GM08714 (cell line): ENCODE results near the gene PSMB2.

Experiments used
- H3K4me3 ChIP-seq: fragments of 200-500 bp; sonication (Bioruptor generic); 2 replicates; pipeline ENCODE4 v1.5.1; 2014; ENCODE audit warnings: mild to moderate bottlenecking, low read length, inconsistent platforms
- ZNF274 ChIP-seq: IDR thresholded peaks from 2 replicates; pipeline ENCODE4 v1.6.1; 2012; ENCODE audit warnings: mild to moderate bottlenecking, low read depth, low read length

The PSMB2 gene

GRCh38 chr1:35575416-35575958, 65.8 kb downstream of the PSMB2 start:
- TF ChIP-seq ZNF274: no peak
- no peak overlapping the region for H3K4me3 ChIP-seq

- TF ChIP-seq ZNF274: no peak
Observed at GRCh38 chr1:35574655-35575415, 66.5 kb downstream of the PSMB2 start.

GRCh38 chr1:35574125-35574654, 67.1 kb downstream of the PSMB2 start:
- no peak for TF ChIP-seq ZNF274
- no peak overlapping the region for H3K4me3 ChIP-seq

More at GRCh38 chr1:35574655-35575415, 66.5 kb downstream of the PSMB2 start:
- no peak overlapping the region for H3K4me3 ChIP-seq

GRCh38 chr1:35573198-35574124, 67.9 kb downstream of the PSMB2 start, which contains the start of gene TFAP2E:
TFAP2E (plus strand) TSS chr1:35573314; CDS start chr1:35573578, 264 bp downstream.
- no peak within 1 kb of the TSS for H3K4me3 ChIP-seq
- no peak for TF ChIP-seq ZNF274

GRCh38 chr1:35572296-35572695, 69.0 kb downstream of the PSMB2 start:
- no peak for TF ChIP-seq ZNF274
- no peak overlapping the region for H3K4me3 ChIP-seq

- H3K4me3 ChIP-seq: no peak overlapping the region
- no peak for TF ChIP-seq ZNF274
Observed at GRCh38 chr1:35571263-35571662, 70.1 kb downstream of the PSMB2 start.

- TF ChIP-seq ZNF274: no peak
- no peak overlapping the region for H3K4me3 ChIP-seq
Observed at GRCh38 chr1:35570589-35571137, 70.7 kb downstream of the PSMB2 start.

GRCh38 chr1:35569936-35570335, 71.4 kb downstream of the PSMB2 start:
- no peak for TF ChIP-seq ZNF274
- no peak overlapping the region for H3K4me3 ChIP-seq

- no peak for TF ChIP-seq ZNF274
- no peak overlapping the region for H3K4me3 ChIP-seq
Observed at GRCh38 chr1:35568975-35569395, 72.3 kb downstream of the PSMB2 start.

GRCh38 chr1:35567947-35568558, 73.3 kb downstream of the PSMB2 start:
- no peak overlapping the region for H3K4me3 ChIP-seq
- TF ChIP-seq ZNF274: no peak

GRCh38 chr1:35565742-35566133, 75.6 kb downstream of the PSMB2 start:
- no peak for TF ChIP-seq ZNF274
- H3K4me3 ChIP-seq: no peak overlapping the region

GRCh38 chr1:35564884-35565741, 76.2 kb downstream of the PSMB2 start:
- H3K4me3 ChIP-seq: no peak overlapping the region
- TF ChIP-seq ZNF274: no peak
